Measurements from ENCODE around the gene COA8. TPM values are rescaled to one million over a fixed set of nuclear protein-coding genes. Genes with fewer than 3 reads are reported as not detected.
"Not testable (repeated sequence)": the region's sequence is repeated elsewhere in the genome, so short reads cannot be mapped to it uniquely, and the experiment has no call there.

The COA8 gene
- total RNA-seq, 1 donor from 2014 or later = 33.7 TPM

- Mint-ChIP-seq H3K27me3 (ENCODE audit: low read depth) (no peaks in the 10 kb centered on the region), H3K27ac (ENCODE audit: unreplicated experiment) (peak overlapping the region; percentile 27), H3K4me3 (no peak overlapping the region), H3K4me1 (peaks cover 32% of the 10 kb centered on the region), H3K36me3 (ENCODE audit: low read depth) (peaks cover 3% of the 10 kb centered on the region), H3K9me3 (no peaks in the 10 kb centered on the region)
- no peak for TF ChIP-seq CTCF (conservative IDR thresholded peaks at IDR 0.05)
- no peak for DNase-seq (ENCODE audit: low read depth, low spot score)
These were observed 35.0 kb downstream of the COA8 start for GRCh38 chr14:103597623-103598377.

- Mint-ChIP-seq H3K4me1 (peaks cover 11% of the 10 kb centered on the region), H3K27me3 (ENCODE audit: low read depth) (no peaks in the 10 kb centered on the region), H3K4me3 (no peak overlapping the region), H3K27ac (ENCODE audit: unreplicated experiment) (no peak overlapping the region), H3K9me3 (no peaks in the 10 kb centered on the region), H3K36me3 (ENCODE audit: low read depth) (no peaks in the 10 kb centered on the region)
- no peak for TF ChIP-seq CTCF (conservative IDR thresholded peaks at IDR 0.05)
- no peak for DNase-seq (ENCODE audit: low read depth, low spot score)
These were observed 37.7 kb downstream of the COA8 start for GRCh38 chr14:103600503-103600902.

GRCh38 chr14:103604620-103605019, 41.9 kb downstream of the COA8 start:
- H3K4me1 Mint-ChIP-seq = peaks cover 14% of the 10 kb centered on the region
- H3K36me3 Mint-ChIP-seq (ENCODE audit: low read depth) = no peaks in the 10 kb centered on the region
- peak overlapping the region; percentile 5 for H3K27ac Mint-ChIP-seq (ENCODE audit: unreplicated experiment)
- no peak for TF ChIP-seq CTCF (conservative IDR thresholded peaks at IDR 0.05)
- H3K27me3 Mint-ChIP-seq (ENCODE audit: low read depth) = peaks cover 11% of the 10 kb centered on the region
- no peak for DNase-seq (ENCODE audit: low read depth, low spot score)
- no peak overlapping the region for H3K4me3 Mint-ChIP-seq
- H3K9me3 Mint-ChIP-seq = no peaks in the 10 kb centered on the region

GRCh38 chr14:103606963-103607668, 44.4 kb downstream of the COA8 start:
- Mint-ChIP-seq H3K36me3 (ENCODE audit: low read depth) (no peaks in the 10 kb centered on the region), H3K9me3 (no peaks in the 10 kb centered on the region), H3K4me1 (peaks cover 14% of the 10 kb centered on the region), H3K4me3 (peak overlapping the region; percentile 0), H3K27me3 (ENCODE audit: low read depth) (peaks cover 11% of the 10 kb centered on the region), H3K27ac (ENCODE audit: unreplicated experiment) (no peak overlapping the region)
- TF ChIP-seq CTCF (conservative IDR thresholded peaks at IDR 0.05) = no peak
- DNase-seq (ENCODE audit: low read depth, low spot score) = peak; percentile 29

GRCh38 chr14:103607822-103608221, 45.1 kb downstream of the COA8 start:
- no peak overlapping the region for H3K27ac Mint-ChIP-seq (ENCODE audit: unreplicated experiment)
- peaks cover 14% of the 10 kb centered on the region for H3K4me1 Mint-ChIP-seq
- no peak for TF ChIP-seq CTCF (conservative IDR thresholded peaks at IDR 0.05)
- DNase-seq (ENCODE audit: low read depth, low spot score) = no peak
- peaks cover 11% of the 10 kb centered on the region for H3K27me3 Mint-ChIP-seq (ENCODE audit: low read depth)
- H3K4me3 Mint-ChIP-seq = peak overlapping the region; percentile 0
- H3K9me3 Mint-ChIP-seq = no peaks in the 10 kb centered on the region
- no peaks in the 10 kb centered on the region for H3K36me3 Mint-ChIP-seq (ENCODE audit: low read depth)

GRCh38 chr14:103609081-103609480, 46.3 kb downstream of the COA8 start:
- H3K9me3 Mint-ChIP-seq; H3K4me3 Mint-ChIP-seq; DNase-seq (ENCODE audit: low read depth, low spot score); H3K27ac Mint-ChIP-seq (ENCODE audit: unreplicated experiment); H3K36me3 Mint-ChIP-seq (ENCODE audit: low read depth): not testable (repeated sequence)
- peaks cover 11% of the 10 kb centered on the region for H3K27me3 Mint-ChIP-seq (ENCODE audit: low read depth)
- peaks cover 14% of the 10 kb centered on the region for H3K4me1 Mint-ChIP-seq
